GM19025 (cell line): ENCODE measurements around the gene MATR3.

Source experiments
- ATAC-seq: cut with Tn5 transposase; IDR thresholded peaks from one replicate; pipeline ENCODE4 v1.9.1; 2021; ENCODE audit warnings: mild to moderate bottlenecking, low read depth, moderate library complexity; ENCODE audit not compliant: unreplicated experiment

MATR3 gene

GRCh38 chr5:139272471-139273321 lies 20.8 kb upstream of the MATR3 start:
- ATAC-seq, result no peak

- no peak for ATAC-seq
Measured at GRCh38 chr5:139273322-139273571, 20.3 kb upstream of the MATR3 start.

GRCh38 chr5:139273572-139274289 lies 19.8 kb upstream of the MATR3 start:
- ATAC-seq, result peak; percentile 87

- ATAC-seq, result no peak
Measured at GRCh38 chr5:139275536-139275935, 18.0 kb upstream of the MATR3 start.

- ATAC-seq, result no peak
Measured at GRCh38 chr5:139275956-139276355, 17.6 kb upstream of the MATR3 start.

GRCh38 chr5:139276426-139276825 lies 17.1 kb upstream of the MATR3 start:
- ATAC-seq, result no peak

- no peak for ATAC-seq
Measured at GRCh38 chr5:139277171-139277570, 16.4 kb upstream of the MATR3 start.

- no peak for ATAC-seq
Measured at GRCh38 chr5:139278540-139279274, 14.8 kb upstream of the MATR3 start.

- ATAC-seq, result no peak
Measured at GRCh38 chr5:139282197-139282557, 11.4 kb upstream of the MATR3 start.

- no peak for ATAC-seq
Measured at GRCh38 chr5:139283252-139284166, 10.0 kb upstream of the MATR3 start.

GRCh38 chr5:139284295-139284694 lies 9.2 kb upstream of the MATR3 start:
- ATAC-seq, result no peak

GRCh38 chr5:139285651-139286392 lies 7.7 kb upstream of the MATR3 start:
- ATAC-seq, result no peak

GRCh38 chr5:139287890-139288635 lies 5.5 kb upstream of the MATR3 start:
- ATAC-seq, result no peak

GRCh38 chr5:139291051-139291450 lies 2.5 kb upstream of the MATR3 start:
- no peak for ATAC-seq

GRCh38 chr5:139293202-139293506 lies 386 bp upstream of the MATR3 start:
- ATAC-seq, result no peak

GRCh38 chr5:139294374-139295165 lies 1.0 kb downstream of the MATR3 start:
- ATAC-seq, result peak; percentile 30

- no peak for ATAC-seq
Measured at GRCh38 chr5:139295346-139296057, 2.0 kb downstream of the MATR3 start.

GRCh38 chr5:139296198-139296597 lies 2.7 kb downstream of the MATR3 start:
- no peak for ATAC-seq
